Tibial artery (tissue), 4 donors: ENCODE results near the gene RAD51B.

ENCODE experiments used
- DNase-seq, 2 donors: peaks; one replicate each; pipeline ENCODE4 v3.0.0-alpha.2; 2019
- H3K27ac ChIP-seq, 2 donors: fragments of 200-600 bp; sonication (generic) in 1 of 2; 1 replicate in 1 of 2; 2 replicates in 1 of 2; pipeline ENCODE4 v1.5.1; 2018 to 2019; ENCODE audit warnings: mild to moderate bottlenecking in 1 of 2
- H3K27me3 ChIP-seq, 2 donors: fragments of 200-600 bp; sonication (generic) in 1 of 2; one replicate each; pipeline versions ENCODE4 v1.5.1 to v1.6.0; 2016 to 2019
- H3K36me3 ChIP-seq, 3 donors: fragments of 200-600 bp; sonication (generic) in 2 of 3; one replicate each; pipeline ENCODE4 v1.5.1; 2016 to 2019; ENCODE audit warnings: mild to moderate bottlenecking in 2 of 3
- H3K4me1 ChIP-seq, 4 donors: fragments of 200-600 bp; sonication (generic) in 2 of 4; 1 replicate in 3 of 4; 2 replicates in 1 of 4; pipeline ENCODE4 v1.5.1; 2016 to 2019
- H3K4me3 ChIP-seq, 2 donors: fragments of 200-600 bp; sonication (generic) in 1 of 2; 1 replicate in 1 of 2; 2 replicates in 1 of 2; pipeline ENCODE4 v1.5.1; 2018 to 2019; ENCODE audit warnings: mild to moderate bottlenecking in 2 of 2
- H3K9me3 ChIP-seq, 3 donors: fragments of 200-600 bp; sonication (generic) in 1 of 3; one replicate each; pipeline ENCODE4 v1.5.1; 2016 to 2019
- intact Hi-C: fragments of 100-400 bp; cut with DNase I; formaldehyde crosslinking; loops from one replicate; pipeline ENCODE4 v1.15.0; 2023; ENCODE audit warnings: low total_unique reads
- TF ChIP-seq, protein P1 (sequence below), 2 experiments: fragments of 200-600 bp in 1 of 2; fragments of 450-650 bp in 1 of 2; IDR thresholded peaks; one replicate each; pipeline ENCODE4 v1.5.1; 2017 to 2019; ENCODE audit warnings: antibody characterized with exemption in 2 of 2, mild to moderate bottlenecking in 1 of 2, moderate library complexity in 1 of 2

Gene RAD51B

GRCh38 chr14:68345738-68346137, 526.2 kb downstream of the RAD51B start:
- intact Hi-C loops, result loop anchor here (2.0 kb wide), 1 partner anchor 23 kb away; no protein-coding TSS in a partner anchor
- H3K27me3 ChIP-seq, result no peaks in the 10 kb centered on the region
- no peaks in the 10 kb centered on the region for H3K9me3 ChIP-seq
- no peaks in the 10 kb centered on the region for H3K36me3 ChIP-seq
- H3K4me3 ChIP-seq, result no peak overlapping the region
- TF ChIP-seq, protein P1, sequence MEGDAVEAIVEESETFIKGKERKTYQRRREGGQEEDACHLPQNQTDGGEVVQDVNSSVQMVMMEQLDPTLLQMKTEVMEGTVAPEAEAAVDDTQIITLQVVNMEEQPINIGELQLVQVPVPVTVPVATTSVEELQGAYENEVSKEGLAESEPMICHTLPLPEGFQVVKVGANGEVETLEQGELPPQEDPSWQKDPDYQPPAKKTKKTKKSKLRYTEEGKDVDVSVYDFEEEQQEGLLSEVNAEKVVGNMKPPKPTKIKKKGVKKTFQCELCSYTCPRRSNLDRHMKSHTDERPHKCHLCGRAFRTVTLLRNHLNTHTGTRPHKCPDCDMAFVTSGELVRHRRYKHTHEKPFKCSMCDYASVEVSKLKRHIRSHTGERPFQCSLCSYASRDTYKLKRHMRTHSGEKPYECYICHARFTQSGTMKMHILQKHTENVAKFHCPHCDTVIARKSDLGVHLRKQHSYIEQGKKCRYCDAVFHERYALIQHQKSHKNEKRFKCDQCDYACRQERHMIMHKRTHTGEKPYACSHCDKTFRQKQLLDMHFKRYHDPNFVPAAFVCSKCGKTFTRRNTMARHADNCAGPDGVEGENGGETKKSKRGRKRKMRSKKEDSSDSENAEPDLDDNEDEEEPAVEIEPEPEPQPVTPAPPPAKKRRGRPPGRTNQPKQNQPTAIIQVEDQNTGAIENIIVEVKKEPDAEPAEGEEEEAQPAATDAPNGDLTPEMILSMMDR (IDR thresholded peaks at IDR 0.05), result no peak
- no peak overlapping the region for H3K27ac ChIP-seq
- H3K4me1 ChIP-seq, result peaks cover 0 to 21% (median 0%) of the 10 kb centered on the region in 4 donors
- no peak for DNase-seq

GRCh38 chr14:68346556-68347343, 527.2 kb downstream of the RAD51B start:
- no peak overlapping the region for H3K27ac ChIP-seq
- no peaks in the 10 kb centered on the region for H3K9me3 ChIP-seq
- H3K4me1 ChIP-seq, result peaks cover 0 to 21% (median 0%) of the 10 kb centered on the region in 4 donors
- H3K4me3 ChIP-seq, result no peak overlapping the region
- intact Hi-C loops, result loop anchor here (2.0 kb wide), 1 partner anchor 24 kb away; no protein-coding TSS in a partner anchor
- no peak for DNase-seq
- no peaks in the 10 kb centered on the region for H3K36me3 ChIP-seq
- H3K27me3 ChIP-seq, result no peaks in the 10 kb centered on the region
- TF ChIP-seq, protein P1 (IDR thresholded peaks at IDR 0.05), result no peak

GRCh38 chr14:68349900-68350629, 530.5 kb downstream of the RAD51B start:
- Histone ChIP-seq H3K27ac (no peak overlapping the region), H3K4me1 (peaks cover 0 to 21% (median 3%) of the 10 kb centered on the region in 4 donors), H3K27me3 (no peaks in the 10 kb centered on the region), H3K36me3 (no peaks in the 10 kb centered on the region), H3K4me3 (no peak overlapping the region), H3K9me3 (no peaks in the 10 kb centered on the region)
- intact Hi-C loops, result no loop called here
- TF ChIP-seq, protein P1 (IDR thresholded peaks at IDR 0.05), result no peak
- no peak for DNase-seq

- no peak overlapping the region for H3K27ac ChIP-seq
- no peak for DNase-seq
- intact Hi-C loops, result no loop called here
- H3K4me1 ChIP-seq, result peaks cover 4 to 23% (median 16%) of the 10 kb centered on the region in 4 donors
- no peaks in the 10 kb centered on the region for H3K27me3 ChIP-seq
- H3K36me3 ChIP-seq, result no peaks in the 10 kb centered on the region
- no peaks in the 10 kb centered on the region for H3K9me3 ChIP-seq
- H3K4me3 ChIP-seq, result no peak overlapping the region
- TF ChIP-seq, protein P1 (IDR thresholded peaks at IDR 0.05), result no peak
These were observed 535.8 kb downstream of the RAD51B start for GRCh38 chr14:68355415-68355814.

- H3K27me3 ChIP-seq, result no peaks in the 10 kb centered on the region
- H3K36me3 ChIP-seq, result no peaks in the 10 kb centered on the region
- no peak for DNase-seq
- H3K4me3 ChIP-seq, result no peak overlapping the region
- intact Hi-C loops, result no loop called here
- H3K9me3 ChIP-seq, result no peaks in the 10 kb centered on the region
- TF ChIP-seq, protein P1 (IDR thresholded peaks at IDR 0.05), result no peak
- no peak overlapping the region for H3K27ac ChIP-seq
- peaks cover 4 to 24% (median 17%) of the 10 kb centered on the region in 4 donors for H3K4me1 ChIP-seq
These were observed 538.2 kb downstream of the RAD51B start for GRCh38 chr14:68357777-68358176.
